Activated naive CD8-positive, alpha-beta T cell treated with anti-CD3 and anti-CD28 coated beads, Interleukin-2, amount 50 U/mL, for 24 hours (primary cell): Measurements from ENCODE around the gene ERICH6.
A peak's percentile ranks its signal among the peaks of the same experiment; 100 is the strongest.
"Not testable (repeated sequence)": the region's sequence is repeated elsewhere in the genome, so short reads cannot be mapped to it uniquely, and the experiment has no call there.

ENCODE experiments used
- ATAC-seq: fragments of 150-1000 bp; cut with Tn5 transposase; one replicate; pipeline ENCODE4 v1.10.0; 2021
- DNase-seq: peaks from one replicate; pipeline ENCODE4 v3.0.0; 2021
- H3K27ac Mint-ChIP-seq: one replicate; pipeline ENCODE4 v1.8.0; 2021; ENCODE audit warnings: mild to moderate bottlenecking, mixed read lengths
- H3K27me3 Mint-ChIP-seq: one replicate; pipeline ENCODE4 v1.8.0; 2021; ENCODE audit warnings: mixed read lengths
- H3K36me3 Mint-ChIP-seq: one replicate; pipeline ENCODE4 v1.8.0; 2021; ENCODE audit warnings: low read depth, mixed read lengths
- H3K4me1 Mint-ChIP-seq: one replicate; pipeline ENCODE4 v1.8.0; 2021; ENCODE audit warnings: mixed read lengths
- H3K4me3 Mint-ChIP-seq: one replicate; pipeline ENCODE4 v1.8.0; 2021; ENCODE audit warnings: mild to moderate bottlenecking, moderate library complexity, mixed read lengths
- H3K9me3 Mint-ChIP-seq: one replicate; pipeline ENCODE4 v1.8.0; 2021; ENCODE audit warnings: mixed read lengths

The ERICH6 gene

GRCh38 chr3:150627557-150627956, 76.2 kb downstream of the ERICH6 start:
- H3K27me3 Mint-ChIP-seq: no peaks in the 10 kb centered on the region
- H3K9me3 Mint-ChIP-seq: no peaks in the 10 kb centered on the region
- DNase-seq (no peak), ATAC-seq (no peak)
- H3K4me1 Mint-ChIP-seq: no peaks in the 10 kb centered on the region
- peaks cover 51% of the 10 kb centered on the region for H3K36me3 Mint-ChIP-seq
- no peak overlapping the region for H3K27ac Mint-ChIP-seq
- H3K4me3 Mint-ChIP-seq: no peak overlapping the region

GRCh38 chr3:150626148-150626930, 77.4 kb downstream of the ERICH6 start:
- no peak for DNase-seq
- H3K9me3 Mint-ChIP-seq: no peaks in the 10 kb centered on the region
- no peak overlapping the region for H3K4me3 Mint-ChIP-seq
- H3K4me1 Mint-ChIP-seq: peaks cover 10% of the 10 kb centered on the region
- H3K27me3 Mint-ChIP-seq: no peaks in the 10 kb centered on the region
- H3K36me3 Mint-ChIP-seq: peaks cover 47% of the 10 kb centered on the region
- peak overlapping the region; percentile 30 for H3K27ac Mint-ChIP-seq
- no peak for ATAC-seq

GRCh38 chr3:150623945-150624344, 79.8 kb downstream of the ERICH6 start:
- H3K36me3 Mint-ChIP-seq: peaks cover 49% of the 10 kb centered on the region
- no peaks in the 10 kb centered on the region for H3K9me3 Mint-ChIP-seq
- DNase-seq: no peak
- H3K4me1 Mint-ChIP-seq: peaks cover 26% of the 10 kb centered on the region
- H3K27ac Mint-ChIP-seq: peak overlapping the region; percentile 33
- no peak for ATAC-seq
- H3K27me3 Mint-ChIP-seq: no peaks in the 10 kb centered on the region
- H3K4me3 Mint-ChIP-seq: no peak overlapping the region

- not testable (repeated sequence) for ATAC-seq, DNase-seq, H3K27me3 Mint-ChIP-seq, H3K9me3 Mint-ChIP-seq, H3K4me3 Mint-ChIP-seq, H3K27ac Mint-ChIP-seq
- Mint-ChIP-seq H3K4me1 (peaks cover 31% of the 10 kb centered on the region), H3K36me3 (peaks cover 52% of the 10 kb centered on the region)
Observed at GRCh38 chr3:150622955-150623354, 80.8 kb downstream of the ERICH6 start.

- peaks cover 34% of the 10 kb centered on the region for H3K4me1 Mint-ChIP-seq
- H3K36me3 Mint-ChIP-seq: peaks cover 38% of the 10 kb centered on the region
- no peaks in the 10 kb centered on the region for H3K27me3 Mint-ChIP-seq
- no peaks in the 10 kb centered on the region for H3K9me3 Mint-ChIP-seq
- no peak overlapping the region for H3K27ac Mint-ChIP-seq
- ATAC-seq (peak; percentile 46), DNase-seq (no peak)
- H3K4me3 Mint-ChIP-seq: no peak overlapping the region
Observed at GRCh38 chr3:150620002-150620689, 83.6 kb downstream of the ERICH6 start.

GRCh38 chr3:150613709-150614480, 89.8 kb downstream of the ERICH6 start:
- H3K4me1 Mint-ChIP-seq: peaks cover 56% of the 10 kb centered on the region
- H3K36me3 Mint-ChIP-seq: peaks cover 46% of the 10 kb centered on the region
- DNase-seq (no peak), ATAC-seq (no peak)
- H3K4me3 Mint-ChIP-seq: no peak overlapping the region
- peak overlapping the region; percentile 39 for H3K27ac Mint-ChIP-seq
- H3K27me3 Mint-ChIP-seq: no peaks in the 10 kb centered on the region
- H3K9me3 Mint-ChIP-seq: peaks cover 4% of the 10 kb centered on the region

DNA sequence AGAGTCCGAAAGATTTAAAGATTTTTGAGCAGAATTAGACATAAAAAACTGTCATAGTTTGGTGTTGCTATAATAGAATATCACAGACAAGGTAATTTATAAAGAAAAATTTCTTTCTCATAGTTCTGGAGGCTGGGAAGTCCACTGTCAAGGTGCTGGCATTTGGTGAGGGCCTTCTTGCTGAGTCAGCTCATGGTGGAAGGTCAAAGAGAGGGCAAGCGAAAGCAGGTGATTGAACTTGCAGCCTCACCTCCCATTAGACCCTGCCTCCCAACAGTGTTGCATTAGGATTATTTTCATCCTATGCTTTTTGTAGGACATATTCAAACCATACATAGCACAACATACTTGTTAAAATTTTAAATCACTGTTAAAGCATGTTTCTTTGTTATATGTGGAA, 90.7 kb downstream of the ERICH6 start:
- ATAC-seq (peak; percentile 28), DNase-seq (no peak)
- peaks cover 43% of the 10 kb centered on the region for H3K36me3 Mint-ChIP-seq
- H3K9me3 Mint-ChIP-seq: peaks cover 4% of the 10 kb centered on the region
- H3K4me3 Mint-ChIP-seq: no peak overlapping the region
- peak overlapping the region; percentile 62 for H3K27ac Mint-ChIP-seq
- peaks cover 58% of the 10 kb centered on the region for H3K4me1 Mint-ChIP-seq
- no peaks in the 10 kb centered on the region for H3K27me3 Mint-ChIP-seq

DNA sequence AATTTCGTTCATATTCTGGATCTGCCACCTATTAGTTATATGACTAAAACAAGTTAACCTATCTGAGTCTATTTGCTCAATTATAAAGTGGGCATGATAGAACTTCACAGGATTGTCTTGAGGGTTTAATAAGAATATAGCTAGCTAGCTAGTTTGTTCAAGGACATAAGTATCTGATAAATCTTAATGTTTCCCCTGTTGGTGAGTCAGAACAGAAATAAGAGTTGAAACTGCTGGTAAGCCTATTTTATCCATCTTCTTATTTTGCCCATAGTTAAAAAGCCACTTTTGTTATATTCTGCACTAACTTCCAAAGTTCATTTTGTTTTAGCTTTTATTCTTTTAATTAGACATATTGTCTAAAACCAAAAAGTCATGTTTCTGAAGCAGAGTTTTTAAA, 91.2 kb downstream of the ERICH6 start:
- Mint-ChIP-seq H3K4me1 (peaks cover 63% of the 10 kb centered on the region), H3K9me3 (peaks cover 4% of the 10 kb centered on the region), H3K27me3 (no peaks in the 10 kb centered on the region), H3K36me3 (peaks cover 43% of the 10 kb centered on the region), H3K27ac (peak overlapping the region; percentile 42), H3K4me3 (no peak overlapping the region)
- DNase-seq (no peak), ATAC-seq (no peak)

GRCh38 chr3:150611666-150612065, 92.1 kb downstream of the ERICH6 start:
- no peak for ATAC-seq
- H3K27ac Mint-ChIP-seq: no peak overlapping the region
- H3K36me3 Mint-ChIP-seq: peaks cover 44% of the 10 kb centered on the region
- no peaks in the 10 kb centered on the region for H3K27me3 Mint-ChIP-seq
- no peak for DNase-seq
- H3K9me3 Mint-ChIP-seq: peaks cover 4% of the 10 kb centered on the region
- H3K4me3 Mint-ChIP-seq: no peak overlapping the region
- peaks cover 71% of the 10 kb centered on the region for H3K4me1 Mint-ChIP-seq

DNA sequence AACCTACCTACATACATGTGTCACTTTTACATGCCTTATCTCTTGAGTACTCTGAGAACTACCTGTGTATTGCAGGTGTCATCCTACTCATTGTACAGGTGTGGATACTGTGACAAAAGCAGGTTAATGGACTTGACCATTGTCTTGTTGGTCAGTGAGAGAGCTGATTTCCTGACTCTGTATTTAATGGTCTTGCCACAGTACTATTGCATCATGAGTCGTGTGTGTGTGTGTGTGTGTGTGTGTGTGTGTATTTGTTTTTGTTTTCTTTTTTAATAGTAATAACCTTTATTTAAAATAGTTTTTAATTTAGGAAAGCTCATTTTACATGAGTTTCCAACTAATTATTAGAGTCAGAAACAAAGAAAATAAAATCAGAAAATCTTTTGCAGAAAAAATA, 92.9 kb downstream of the ERICH6 start:
- DNase-seq: no peak

DNA sequence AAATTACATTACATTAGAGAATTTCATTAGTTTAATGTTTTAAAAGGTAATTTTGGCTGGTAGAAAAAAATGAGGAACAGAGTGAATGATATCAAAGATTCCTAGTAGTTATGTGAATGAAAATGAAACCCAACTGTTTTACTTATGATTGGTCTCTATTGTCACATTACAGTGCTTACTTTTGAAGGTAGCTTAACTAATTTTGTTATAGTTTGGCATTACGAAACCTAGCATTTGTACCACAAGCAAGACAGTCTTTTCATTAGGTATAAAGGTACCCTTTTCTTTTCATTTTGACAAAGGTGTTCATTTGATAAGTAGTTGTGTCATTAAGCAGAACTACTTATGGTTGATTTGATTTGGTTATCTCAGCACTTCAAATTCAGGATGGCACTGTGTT, 93.7 kb downstream of the ERICH6 start:
- ATAC-seq: no peak
- DNase-seq: no peak
- Mint-ChIP-seq H3K27ac (peak overlapping the region; percentile 1), H3K36me3 (peaks cover 52% of the 10 kb centered on the region), H3K4me3 (no peak overlapping the region), H3K9me3 (peaks cover 4% of the 10 kb centered on the region), H3K27me3 (no peaks in the 10 kb centered on the region), H3K4me1 (peaks cover 84% of the 10 kb centered on the region)

More for the DNA sequence above, 92.9 kb downstream of the ERICH6 start:
- Mint-ChIP-seq H3K36me3 (peaks cover 49% of the 10 kb centered on the region), H3K27ac (no peak overlapping the region), H3K4me3 (no peak overlapping the region), H3K9me3 (peaks cover 4% of the 10 kb centered on the region), H3K4me1 (peaks cover 77% of the 10 kb centered on the region), H3K27me3 (no peaks in the 10 kb centered on the region)
- no peak for ATAC-seq
